ENCODE results near the gene SALL1. TPM values are rescaled to one million over a fixed set of nuclear protein-coding genes. Genes with fewer than 3 reads are reported as not detected.

Gene SALL1
- total RNA-seq, 1 experiment from 2014 or later: 101 TPM

DNA sequence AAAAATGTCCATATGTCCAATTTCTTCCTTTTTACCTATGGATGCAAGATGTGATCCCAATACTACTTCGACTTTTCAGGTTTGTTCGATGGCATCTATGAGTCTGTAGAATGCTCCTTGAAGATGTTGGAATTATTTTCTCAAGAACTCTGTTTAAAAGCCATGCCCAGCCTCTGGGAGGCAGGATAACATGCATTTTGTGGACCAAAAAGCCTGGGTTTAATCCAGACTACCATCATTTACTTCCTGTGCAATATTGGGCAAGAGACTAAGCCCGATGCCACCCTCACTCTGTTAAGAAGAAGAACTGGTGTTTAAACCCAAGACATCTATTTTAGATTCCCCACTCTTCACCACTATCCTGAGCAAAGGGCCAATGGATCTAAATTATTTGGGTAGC, 42.8 kb upstream of the SALL1 start:
- Histone ChIP-seq H2BK12ac (ENCODE audit: insufficient read length, low read depth, low read length) (no peak overlapping the region), H3K14ac (ENCODE audit: insufficient read depth, low read length) (no peak overlapping the region), H3K56ac (ENCODE audit: insufficient read length, low read depth, low read length) (no peak overlapping the region), H3K4me2 (ENCODE audit: insufficient read depth, insufficient read length, low read length) (no peak overlapping the region), H4K8ac (replicated peaks; ENCODE audit: insufficient read length, low read depth, low read length) (no peak overlapping the region), H3K79me1 (ENCODE audit: insufficient read depth, low read depth, low read length, poor library complexity, severe bottlenecking) (no peaks in the 10 kb centered on the region), H3T11ph (ENCODE audit: low read length) (no peak overlapping the region), H4K20me1 (ENCODE audit: control insufficient read depth, insufficient read depth, insufficient read length) (no peaks in the 10 kb centered on the region), H2AK5ac (ENCODE audit: insufficient read length, low read length) (no peak overlapping the region), H3K4me1 (ENCODE audit: insufficient read depth, low read length) (no peaks in the 10 kb centered on the region), H2BK15ac (ENCODE audit: low read depth, low read length) (no peak overlapping the region), H2AFZ (ENCODE audit: low read length) (no peak overlapping the region), H2BK20ac (ENCODE audit: low read depth, low read length, poor library complexity, severe bottlenecking) (no peak overlapping the region), H3K27me3 (ENCODE audit: insufficient read depth, low read length) (no peaks in the 10 kb centered on the region), H4K5ac (ENCODE audit: insufficient read length, low read depth, low read length) (no peak overlapping the region), H3K23me2 (ENCODE audit: insufficient read length, low read depth, low read length, poor library complexity, severe bottlenecking) (no peaks in the 10 kb centered on the region), H3K27ac (ENCODE audit: insufficient read length, low read depth, low read length) (no peak overlapping the region), H3K4ac (ENCODE audit: low read depth, low read length) (no peak overlapping the region), H2BK5ac (ENCODE audit: insufficient read length, low read length) (no peak overlapping the region), H4K91ac (ENCODE audit: insufficient read length, low read depth, low read length) (no peak overlapping the region), H3K18ac (ENCODE audit: insufficient read length, low read depth, low read length) (no peak overlapping the region), H3K79me2 (ENCODE audit: insufficient read depth, low read length) (no peaks in the 10 kb centered on the region), H3K9ac (ENCODE audit: extremely low read depth, insufficient read length, low read length) (no peak overlapping the region), H3K23ac (ENCODE audit: insufficient read length, low read depth, low read length) (no peak overlapping the region), H3K9me3 (ENCODE audit: control insufficient read depth, low read depth, low read length) (no peaks in the 10 kb centered on the region), H2BK120ac (ENCODE audit: low read depth, low read length, poor library complexity, severe bottlenecking) (peak overlapping the region; percentile 23)
- H3K27me3 Mint-ChIP-seq (ENCODE audit: low read depth): peaks cover 2% of the 10 kb centered on the region
- DNase-seq: no peak
- H3K27ac Mint-ChIP-seq: no peak overlapping the region
- TF ChIP-seq, protein P1, sequence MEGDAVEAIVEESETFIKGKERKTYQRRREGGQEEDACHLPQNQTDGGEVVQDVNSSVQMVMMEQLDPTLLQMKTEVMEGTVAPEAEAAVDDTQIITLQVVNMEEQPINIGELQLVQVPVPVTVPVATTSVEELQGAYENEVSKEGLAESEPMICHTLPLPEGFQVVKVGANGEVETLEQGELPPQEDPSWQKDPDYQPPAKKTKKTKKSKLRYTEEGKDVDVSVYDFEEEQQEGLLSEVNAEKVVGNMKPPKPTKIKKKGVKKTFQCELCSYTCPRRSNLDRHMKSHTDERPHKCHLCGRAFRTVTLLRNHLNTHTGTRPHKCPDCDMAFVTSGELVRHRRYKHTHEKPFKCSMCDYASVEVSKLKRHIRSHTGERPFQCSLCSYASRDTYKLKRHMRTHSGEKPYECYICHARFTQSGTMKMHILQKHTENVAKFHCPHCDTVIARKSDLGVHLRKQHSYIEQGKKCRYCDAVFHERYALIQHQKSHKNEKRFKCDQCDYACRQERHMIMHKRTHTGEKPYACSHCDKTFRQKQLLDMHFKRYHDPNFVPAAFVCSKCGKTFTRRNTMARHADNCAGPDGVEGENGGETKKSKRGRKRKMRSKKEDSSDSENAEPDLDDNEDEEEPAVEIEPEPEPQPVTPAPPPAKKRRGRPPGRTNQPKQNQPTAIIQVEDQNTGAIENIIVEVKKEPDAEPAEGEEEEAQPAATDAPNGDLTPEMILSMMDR (conservative IDR thresholded peaks at IDR 0.05): no peak
- H3K4me1 Mint-ChIP-seq: peaks cover 2 to 6% of the 10 kb centered on the region in 2 experiments; a peak in 3 of 4 replicates
- H3K36me3 Mint-ChIP-seq (ENCODE audit: insufficient read depth in 1 of 3, low read depth in 3 of 3): no peaks in the 10 kb centered on the region
- H3K4me3 Mint-ChIP-seq: no peak overlapping the region
- WGBS (ENCODE audit: extremely low coverage, insufficient read length, low lambda C conversion rate): no CpG with 5 or more reads among the region's 3 CpGs
- H3K9me3 Mint-ChIP-seq: no peaks in the 10 kb centered on the region
